ENCODE measurements around the gene SELENOI.
"Not testable (repeated sequence)": the region's sequence is repeated elsewhere in the genome, so short reads cannot be mapped to it uniquely, and the experiment has no call there.

The SELENOI gene

GRCh38 chr2:26345545-26346453, at the start of gene SELENOI:
Gene SELENOI (plus strand): TSS chr2:26346143. CDS start chr2:26346233, 90 bp downstream.
- peak; percentile 100 for DNase-seq (ENCODE audit: low read depth)

GRCh38 chr2:26297061-26297460, 48.9 kb upstream of the SELENOI start:
- no peak for DNase-seq (ENCODE audit: low read depth)

GRCh38 chr2:26298286-26298637, 47.7 kb upstream of the SELENOI start:
- DNase-seq (ENCODE audit: low read depth) = no peak

GRCh38 chr2:26298638-26299393, 47.1 kb upstream of the SELENOI start:
- peak; percentile 26 for DNase-seq (ENCODE audit: low read depth)

- DNase-seq (ENCODE audit: low read depth) = no peak
Measured at GRCh38 chr2:26299471-26300101, 46.4 kb upstream of the SELENOI start.

- DNase-seq (ENCODE audit: low read depth) = no peak
Measured at GRCh38 chr2:26300234-26300925, 45.6 kb upstream of the SELENOI start.

GRCh38 chr2:26302846-26303245, 43.1 kb upstream of the SELENOI start:
- no peak for DNase-seq (ENCODE audit: low read depth)

GRCh38 chr2:26305094-26305493, 40.8 kb upstream of the SELENOI start:
- not testable (repeated sequence) for DNase-seq (ENCODE audit: low read depth)

- no peak for DNase-seq (ENCODE audit: low read depth)
Measured at GRCh38 chr2:26305540-26305939, 40.4 kb upstream of the SELENOI start.

- no peak for DNase-seq (ENCODE audit: low read depth)
Measured at GRCh38 chr2:26309921-26310320, 36.0 kb upstream of the SELENOI start.

GRCh38 chr2:26312471-26312870, 33.5 kb upstream of the SELENOI start:
- DNase-seq (ENCODE audit: low read depth) = no peak

- no peak for DNase-seq (ENCODE audit: low read depth)
Measured at GRCh38 chr2:26313446-26313845, 32.5 kb upstream of the SELENOI start.

- no peak for DNase-seq (ENCODE audit: low read depth)
Measured at GRCh38 chr2:26314243-26314642, 31.7 kb upstream of the SELENOI start.

GRCh38 chr2:26316041-26316440, 29.9 kb upstream of the SELENOI start:
- no peak for DNase-seq (ENCODE audit: low read depth)

GRCh38 chr2:26316845-26317244, 29.1 kb upstream of the SELENOI start:
- no peak for DNase-seq (ENCODE audit: low read depth)

- DNase-seq (ENCODE audit: low read depth) = no peak
Measured at GRCh38 chr2:26317377-26318105, 28.4 kb upstream of the SELENOI start.

GRCh38 chr2:26318950-26319349, 27.0 kb upstream of the SELENOI start:
- no peak for DNase-seq (ENCODE audit: low read depth)

GRCh38 chr2:26324479-26324878, 21.5 kb upstream of the SELENOI start:
- not testable (repeated sequence) for DNase-seq (ENCODE audit: low read depth)

GRCh38 chr2:26324903-26325302, 21.0 kb upstream of the SELENOI start:
- DNase-seq (ENCODE audit: low read depth) = no peak

- no peak for DNase-seq (ENCODE audit: low read depth)
Measured at GRCh38 chr2:26325851-26326250, 20.1 kb upstream of the SELENOI start.

GRCh38 chr2:26326514-26326913, 19.4 kb upstream of the SELENOI start:
- DNase-seq (ENCODE audit: low read depth) = no peak
